ENCODE results near the gene OVCH1.

The OVCH1 gene

GRCh38 chr12:29516431-29516875 lies 19.0 kb upstream of the OVCH1 start:
- H2AFZ ChIP-seq (ENCODE audit: low read depth, low read length) = no peak overlapping the region
- no peak overlapping the region for H3K4me3 ChIP-seq (ENCODE audit: low read length)
- peaks cover 5% of the 10 kb centered on the region; the same call in 1 of the 2 replicates for H3K27me3 ChIP-seq (ENCODE audit: low read depth, low read length)
- no peaks in the 10 kb centered on the region for H3K36me3 ChIP-seq (replicated peaks; ENCODE audit: low read depth, low read length)
- H4K20me1 ChIP-seq (ENCODE audit: insufficient read depth, low read length) = no peaks in the 10 kb centered on the region
- H3K9ac ChIP-seq (ENCODE audit: low read length) = no peak overlapping the region
- H3K27ac ChIP-seq (ENCODE audit: low read length) = no peak overlapping the region
- no peaks in the 10 kb centered on the region for H3K9me3 ChIP-seq (ENCODE audit: insufficient read depth, low read length)
- TF ChIP-seq, protein P1, sequence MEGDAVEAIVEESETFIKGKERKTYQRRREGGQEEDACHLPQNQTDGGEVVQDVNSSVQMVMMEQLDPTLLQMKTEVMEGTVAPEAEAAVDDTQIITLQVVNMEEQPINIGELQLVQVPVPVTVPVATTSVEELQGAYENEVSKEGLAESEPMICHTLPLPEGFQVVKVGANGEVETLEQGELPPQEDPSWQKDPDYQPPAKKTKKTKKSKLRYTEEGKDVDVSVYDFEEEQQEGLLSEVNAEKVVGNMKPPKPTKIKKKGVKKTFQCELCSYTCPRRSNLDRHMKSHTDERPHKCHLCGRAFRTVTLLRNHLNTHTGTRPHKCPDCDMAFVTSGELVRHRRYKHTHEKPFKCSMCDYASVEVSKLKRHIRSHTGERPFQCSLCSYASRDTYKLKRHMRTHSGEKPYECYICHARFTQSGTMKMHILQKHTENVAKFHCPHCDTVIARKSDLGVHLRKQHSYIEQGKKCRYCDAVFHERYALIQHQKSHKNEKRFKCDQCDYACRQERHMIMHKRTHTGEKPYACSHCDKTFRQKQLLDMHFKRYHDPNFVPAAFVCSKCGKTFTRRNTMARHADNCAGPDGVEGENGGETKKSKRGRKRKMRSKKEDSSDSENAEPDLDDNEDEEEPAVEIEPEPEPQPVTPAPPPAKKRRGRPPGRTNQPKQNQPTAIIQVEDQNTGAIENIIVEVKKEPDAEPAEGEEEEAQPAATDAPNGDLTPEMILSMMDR (IDR thresholded peaks at IDR 0.05; ENCODE audit: low read depth, low read length) = no peak
- no peak for TF ChIP-seq EZH2phosphoT487 (IDR thresholded peaks at IDR 0.05; ENCODE audit: low read depth)
- no peak overlapping the region for H3K4me2 ChIP-seq (ENCODE audit: low read length)
- H3K4me1 ChIP-seq (ENCODE audit: low read length) = peaks cover 16% of the 10 kb centered on the region
- no peaks in the 10 kb centered on the region for H3K79me2 ChIP-seq (ENCODE audit: low read length)

- Histone ChIP-seq H3K4me2 (ENCODE audit: low read length) (no peak overlapping the region), H3K27ac (ENCODE audit: low read length) (no peak overlapping the region), H3K9ac (ENCODE audit: low read length) (no peak overlapping the region), H3K27me3 (ENCODE audit: low read depth, low read length) (peaks cover 13% of the 10 kb centered on the region; the same call in 1 of the 2 replicates), H3K36me3 (replicated peaks; ENCODE audit: low read depth, low read length) (no peaks in the 10 kb centered on the region), H4K20me1 (ENCODE audit: insufficient read depth, low read length) (no peaks in the 10 kb centered on the region), H3K79me2 (ENCODE audit: low read length) (no peaks in the 10 kb centered on the region), H3K4me3 (ENCODE audit: low read length) (no peak overlapping the region), H3K4me1 (ENCODE audit: low read length) (no peaks in the 10 kb centered on the region), H2AFZ (ENCODE audit: low read depth, low read length) (no peak overlapping the region), H3K9me3 (ENCODE audit: insufficient read depth, low read length) (no peaks in the 10 kb centered on the region)
- TF ChIP-seq, protein P1 (IDR thresholded peaks at IDR 0.05; ENCODE audit: low read depth, low read length) = no peak
- TF ChIP-seq EZH2phosphoT487 (IDR thresholded peaks at IDR 0.05; ENCODE audit: low read depth) = no peak
These were observed 13.2 kb upstream of the OVCH1 start for GRCh38 chr12:29510591-29511185.

DNA sequence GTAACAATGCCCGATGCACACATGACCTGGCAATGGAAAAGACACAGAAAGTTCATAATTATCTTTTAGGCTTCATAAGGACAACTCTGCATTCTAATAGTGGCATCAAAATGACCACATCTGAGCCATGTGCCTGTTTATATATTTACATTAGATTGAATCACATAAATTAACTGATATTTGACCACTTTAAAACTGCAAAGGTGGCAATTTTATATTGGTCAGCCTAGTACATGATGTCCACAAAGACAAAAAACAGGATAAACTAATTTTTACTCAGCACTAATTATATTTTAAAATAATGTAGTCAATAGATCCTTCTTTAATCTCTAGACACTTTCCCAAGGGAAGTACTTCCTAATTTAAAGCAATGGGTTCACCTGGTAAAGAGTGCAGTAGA lies 12.0 kb upstream of the OVCH1 start:
- Histone ChIP-seq H3K9me3 (ENCODE audit: insufficient read depth, low read length) (no peaks in the 10 kb centered on the region), H3K9ac (ENCODE audit: low read length) (no peak overlapping the region), H3K27ac (ENCODE audit: low read length) (no peak overlapping the region), H3K27me3 (ENCODE audit: low read depth, low read length) (peaks cover 13% of the 10 kb centered on the region; the same call in 1 of the 2 replicates), H3K79me2 (ENCODE audit: low read length) (no peaks in the 10 kb centered on the region), H3K4me3 (ENCODE audit: low read length) (no peak overlapping the region), H3K4me1 (ENCODE audit: low read length) (no peaks in the 10 kb centered on the region), H4K20me1 (ENCODE audit: insufficient read depth, low read length) (no peaks in the 10 kb centered on the region), H3K4me2 (ENCODE audit: low read length) (no peak overlapping the region), H2AFZ (ENCODE audit: low read depth, low read length) (no peak overlapping the region), H3K36me3 (replicated peaks; ENCODE audit: low read depth, low read length) (no peaks in the 10 kb centered on the region)
- TF ChIP-seq EZH2phosphoT487 (IDR thresholded peaks at IDR 0.05; ENCODE audit: low read depth) = no peak
- TF ChIP-seq, protein P1 (IDR thresholded peaks at IDR 0.05; ENCODE audit: low read depth, low read length) = no peak

DNA sequence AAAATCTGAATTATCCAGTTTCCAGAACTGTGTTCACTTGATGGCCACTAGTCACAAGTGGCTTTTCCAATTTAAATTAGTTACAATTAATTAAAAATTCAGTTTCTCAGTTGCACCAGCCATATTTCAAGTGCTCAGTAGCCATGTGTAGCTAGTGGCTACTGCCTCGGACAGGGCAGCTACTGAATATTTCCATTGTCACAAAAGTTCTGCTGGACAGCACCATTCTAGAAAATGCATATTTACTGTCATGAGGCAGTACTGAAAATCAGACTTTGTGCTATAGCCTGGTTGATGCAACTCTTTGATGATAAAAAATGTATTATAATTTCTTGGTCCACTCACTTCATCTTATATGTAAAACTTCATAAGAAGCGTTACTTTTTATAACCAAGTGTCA lies 11.5 kb upstream of the OVCH1 start:
- H3K4me3 ChIP-seq (ENCODE audit: low read length) = no peak overlapping the region
- no peak overlapping the region for H3K4me2 ChIP-seq (ENCODE audit: low read length)
- H4K20me1 ChIP-seq (ENCODE audit: insufficient read depth, low read length) = no peaks in the 10 kb centered on the region
- H2AFZ ChIP-seq (ENCODE audit: low read depth, low read length) = no peak overlapping the region
- TF ChIP-seq, protein P1 (IDR thresholded peaks at IDR 0.05; ENCODE audit: low read depth, low read length) = no peak
- TF ChIP-seq EZH2phosphoT487 (IDR thresholded peaks at IDR 0.05; ENCODE audit: low read depth) = no peak
- H3K27me3 ChIP-seq (ENCODE audit: low read depth, low read length) = peaks cover 13% of the 10 kb centered on the region; the same call in 1 of the 2 replicates
- H3K9ac ChIP-seq (ENCODE audit: low read length) = no peak overlapping the region
- H3K27ac ChIP-seq (ENCODE audit: low read length) = no peak overlapping the region
- no peaks in the 10 kb centered on the region for H3K9me3 ChIP-seq (ENCODE audit: insufficient read depth, low read length)
- H3K36me3 ChIP-seq (replicated peaks; ENCODE audit: low read depth, low read length) = no peaks in the 10 kb centered on the region
- no peaks in the 10 kb centered on the region for H3K4me1 ChIP-seq (ENCODE audit: low read length)
- H3K79me2 ChIP-seq (ENCODE audit: low read length) = no peaks in the 10 kb centered on the region
